Mesothelial cell of epicardium (in vitro differentiated cells): ENCODE results near the gene CALM1. TPM values are rescaled to one million over a fixed set of nuclear protein-coding genes. Genes with fewer than 3 reads are reported as not detected.
A peak's percentile ranks its signal among the peaks of the same experiment; 100 is the strongest.

Experiments used
- DNase-seq, 2 experiments: peaks; one replicate each; pipeline ENCODE4 v3.0.0; 2021; ENCODE audit warnings: low spot score in 2 of 2; ENCODE audit not compliant: unreplicated experiment in 2 of 2
- H3K27ac Mint-ChIP-seq: 2 replicates; pipeline ENCODE4 v1.8.0; 2021; ENCODE audit warnings: mixed read lengths
- H3K27me3 Mint-ChIP-seq: 2 replicates; pipeline ENCODE4 v1.8.0; 2021; ENCODE audit warnings: low read depth, mixed read lengths
- H3K36me3 Mint-ChIP-seq: 2 replicates; pipeline ENCODE4 v1.8.0; 2021; ENCODE audit warnings: mixed read lengths
- H3K4me1 Mint-ChIP-seq: 2 replicates; pipeline ENCODE4 v1.8.0; 2021; ENCODE audit warnings: mixed read lengths
- H3K4me3 Mint-ChIP-seq: 2 replicates; pipeline ENCODE4 v1.8.0; 2021; ENCODE audit warnings: mild to moderate bottlenecking, moderate library complexity, mixed read lengths
- H3K9me3 Mint-ChIP-seq: 2 replicates; pipeline ENCODE4 v1.8.0; 2021; ENCODE audit warnings: mixed read lengths
- total RNA-seq: library from RNA; stranded (reverse); gene quantifications from 3 replicates; pipeline ENCODE4 v1.2.1, GENCODE V29; 2021
- TF ChIP-seq, protein P1 (sequence below): fragments of 200-600 bp; sonication (generic); IDR thresholded peaks from one replicate; pipeline ENCODE4 v1.5.0; 2021; ENCODE audit warnings: antibody characterized with exemption; ENCODE audit not compliant: unreplicated experiment

The CALM1 gene
- total RNA-seq, 1 donor from 2014 or later, result 134 TPM

DNA sequence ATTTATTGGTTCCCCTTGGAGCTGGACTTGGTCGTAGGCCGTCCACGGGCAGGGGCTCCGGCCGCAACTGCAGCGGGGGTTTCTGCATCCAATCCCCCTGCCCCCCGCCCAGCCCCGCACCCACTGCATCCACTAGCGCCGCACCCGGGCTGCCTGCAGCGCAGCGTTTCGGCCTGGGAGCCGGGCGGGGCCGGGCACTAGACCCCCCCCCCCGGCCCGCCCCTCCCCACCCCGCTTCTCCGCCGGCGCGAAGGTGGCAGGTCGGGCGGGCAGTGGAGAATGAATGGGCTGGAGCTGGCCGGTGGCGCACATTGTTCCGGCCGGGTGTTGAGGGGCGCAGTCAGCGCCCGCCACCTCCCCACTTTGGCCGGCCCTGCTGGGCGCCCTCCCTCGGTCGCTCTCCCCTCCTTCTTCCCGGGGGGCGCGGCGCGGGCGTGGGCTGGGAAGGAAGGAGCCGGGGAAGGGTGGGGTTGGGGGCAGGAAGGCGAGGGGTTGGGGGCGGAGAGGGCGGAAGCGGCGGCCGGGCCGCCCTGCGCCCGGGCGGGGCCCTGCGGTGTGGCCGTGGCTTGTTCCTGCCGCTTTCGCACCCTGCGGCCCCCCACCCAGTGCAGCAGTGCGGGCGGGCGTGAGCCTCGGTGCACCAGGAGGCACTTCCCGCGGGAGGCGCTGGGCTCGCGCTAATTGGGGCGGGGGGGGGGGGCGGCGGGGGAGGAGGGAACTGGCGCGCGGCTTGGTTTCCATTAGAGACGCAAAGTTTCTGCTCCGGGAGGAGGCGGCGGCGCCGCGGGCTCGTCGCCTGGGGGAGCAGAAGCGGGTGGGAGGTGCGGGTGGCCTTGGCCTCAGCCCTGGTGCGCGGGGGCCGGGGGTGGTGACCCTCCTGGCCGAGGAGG, 841 bp downstream of the CALM1 start:
- H3K4me1 Mint-ChIP-seq, result peaks cover 21% of the 10 kb centered on the region
- peaks cover 23% of the 10 kb centered on the region for H3K36me3 Mint-ChIP-seq
- H3K27ac Mint-ChIP-seq, result peak overlapping the region; percentile 91
- DNase-seq, result peak; percentile 36 to 56
- no peaks in the 10 kb centered on the region for H3K27me3 Mint-ChIP-seq
- H3K9me3 Mint-ChIP-seq, result no peaks in the 10 kb centered on the region
- TF ChIP-seq, protein P1, sequence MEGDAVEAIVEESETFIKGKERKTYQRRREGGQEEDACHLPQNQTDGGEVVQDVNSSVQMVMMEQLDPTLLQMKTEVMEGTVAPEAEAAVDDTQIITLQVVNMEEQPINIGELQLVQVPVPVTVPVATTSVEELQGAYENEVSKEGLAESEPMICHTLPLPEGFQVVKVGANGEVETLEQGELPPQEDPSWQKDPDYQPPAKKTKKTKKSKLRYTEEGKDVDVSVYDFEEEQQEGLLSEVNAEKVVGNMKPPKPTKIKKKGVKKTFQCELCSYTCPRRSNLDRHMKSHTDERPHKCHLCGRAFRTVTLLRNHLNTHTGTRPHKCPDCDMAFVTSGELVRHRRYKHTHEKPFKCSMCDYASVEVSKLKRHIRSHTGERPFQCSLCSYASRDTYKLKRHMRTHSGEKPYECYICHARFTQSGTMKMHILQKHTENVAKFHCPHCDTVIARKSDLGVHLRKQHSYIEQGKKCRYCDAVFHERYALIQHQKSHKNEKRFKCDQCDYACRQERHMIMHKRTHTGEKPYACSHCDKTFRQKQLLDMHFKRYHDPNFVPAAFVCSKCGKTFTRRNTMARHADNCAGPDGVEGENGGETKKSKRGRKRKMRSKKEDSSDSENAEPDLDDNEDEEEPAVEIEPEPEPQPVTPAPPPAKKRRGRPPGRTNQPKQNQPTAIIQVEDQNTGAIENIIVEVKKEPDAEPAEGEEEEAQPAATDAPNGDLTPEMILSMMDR, result no peak
- peak overlapping the region; percentile 88 for H3K4me3 Mint-ChIP-seq

DNA sequence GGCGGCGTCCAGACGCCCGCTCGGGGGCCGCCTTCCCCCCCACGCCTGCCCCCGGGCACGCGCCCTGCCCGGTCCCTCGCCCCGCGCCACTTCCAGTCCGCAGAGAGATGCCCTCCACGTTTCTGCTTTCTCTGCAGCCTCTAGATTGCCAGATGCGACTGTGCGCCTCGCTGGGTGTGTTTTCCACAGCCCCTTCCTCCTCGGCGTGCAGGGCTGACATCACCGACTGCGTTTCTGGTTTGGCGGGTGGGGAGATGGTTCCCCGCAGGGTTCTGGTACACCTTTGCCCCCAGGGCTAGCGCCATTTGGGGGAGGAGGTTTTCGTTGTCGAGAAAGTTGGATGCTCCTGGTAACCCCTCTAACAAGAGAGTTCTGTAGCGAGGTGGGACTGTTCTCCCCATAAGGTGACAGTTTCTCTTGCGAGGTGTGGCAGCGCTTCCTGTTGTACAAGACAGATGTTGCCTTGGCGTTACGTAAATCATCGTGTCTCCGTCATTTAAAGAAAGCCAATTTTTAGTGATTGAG, 1.5 kb downstream of the CALM1 start:
- Mint-ChIP-seq H3K9me3 (no peaks in the 10 kb centered on the region), H3K4me1 (peaks cover 21% of the 10 kb centered on the region), H3K27ac (peak overlapping the region; percentile 72), H3K4me3 (peak overlapping the region; percentile 85), H3K36me3 (peaks cover 29% of the 10 kb centered on the region), H3K27me3 (no peaks in the 10 kb centered on the region)
- DNase-seq, result peak; percentile 33 to 60
- TF ChIP-seq, protein P1, result no peak

DNA sequence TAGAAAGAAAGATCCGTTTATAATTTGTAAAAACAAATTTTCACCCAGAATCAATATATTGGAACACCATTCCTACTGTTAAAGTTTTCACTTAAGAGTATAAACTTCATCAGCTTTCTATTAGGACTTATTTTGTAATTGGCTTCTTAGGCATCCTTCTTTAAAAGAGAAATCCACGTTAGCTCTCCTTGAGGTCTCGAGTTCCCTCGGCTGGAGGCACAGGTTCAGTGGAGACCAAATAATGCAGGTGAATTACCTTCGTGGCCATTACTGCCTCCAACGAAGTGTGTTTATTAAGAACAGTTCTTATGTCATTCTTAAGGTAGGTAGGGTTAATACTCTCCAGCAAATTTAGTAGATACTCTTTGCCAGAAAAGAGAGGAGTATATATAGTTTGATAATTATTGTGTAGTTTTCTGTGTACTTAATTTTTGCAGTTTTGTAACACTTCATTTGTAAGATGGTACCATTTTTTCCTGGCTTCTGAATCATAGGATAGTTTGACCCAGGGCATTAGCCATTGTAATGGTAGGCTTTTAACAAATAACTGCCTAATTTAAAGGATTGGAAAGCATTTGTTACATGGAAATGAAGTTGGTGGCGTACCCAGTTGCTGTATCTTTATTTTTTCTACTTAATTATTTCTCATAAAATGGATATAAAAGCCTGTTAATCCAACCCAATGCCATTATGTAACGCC, 2.2 kb downstream of the CALM1 start:
- TF ChIP-seq, protein P1, result no peak
- Mint-ChIP-seq H3K36me3 (peaks cover 35% of the 10 kb centered on the region), H3K27me3 (no peaks in the 10 kb centered on the region), H3K27ac (peak overlapping the region; percentile 72), H3K4me1 (peaks cover 21% of the 10 kb centered on the region), H3K4me3 (peak overlapping the region; percentile 85), H3K9me3 (no peaks in the 10 kb centered on the region)
- DNase-seq, result no peak

DNA sequence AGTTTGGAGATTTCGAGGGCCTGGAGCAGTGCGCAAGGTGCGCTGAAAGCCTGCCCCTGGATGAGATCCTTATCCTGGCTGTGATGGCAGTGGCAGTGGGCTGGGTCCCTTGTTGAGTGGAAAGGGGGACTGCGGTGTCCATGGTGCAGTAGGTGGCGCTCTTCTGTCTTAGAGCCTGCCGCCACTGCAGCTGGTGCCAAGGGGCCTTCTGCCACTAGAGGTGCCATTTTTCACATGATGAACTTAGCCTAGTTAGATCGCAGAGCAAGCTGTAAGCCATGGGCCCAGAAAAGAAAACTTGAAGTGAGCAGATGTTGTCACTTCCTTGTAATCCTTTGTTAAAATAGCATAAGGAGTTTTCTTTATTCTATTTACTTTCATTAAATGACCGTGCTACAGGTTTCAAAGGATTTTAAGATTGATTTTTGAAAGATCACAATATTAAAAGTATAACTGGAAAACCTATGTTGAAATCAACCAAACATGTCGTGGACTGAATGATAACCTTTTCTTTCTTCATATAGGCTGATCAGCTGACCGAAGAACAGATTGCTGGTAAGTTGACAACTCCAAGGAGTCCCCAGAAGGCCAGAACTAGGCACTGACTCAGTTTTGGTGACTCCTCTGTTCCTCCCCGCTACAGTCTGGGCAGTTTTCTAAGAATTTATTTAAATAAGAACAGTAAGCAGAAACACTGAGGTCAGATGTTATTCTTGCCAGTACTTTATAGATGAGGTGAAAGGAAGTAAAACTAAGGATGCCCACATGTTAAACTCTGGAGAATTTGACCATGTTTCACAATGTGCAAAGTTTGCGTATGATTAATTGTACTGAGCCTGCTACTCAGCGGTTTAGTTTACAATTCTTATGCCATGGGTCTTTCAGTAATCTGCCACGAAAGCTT, 3.0 kb downstream of the CALM1 start:
- Mint-ChIP-seq H3K36me3 (peaks cover 41% of the 10 kb centered on the region), H3K4me1 (peaks cover 21% of the 10 kb centered on the region), H3K27ac (no peak overlapping the region), H3K9me3 (no peaks in the 10 kb centered on the region), H3K4me3 (peak overlapping the region; percentile 85), H3K27me3 (no peaks in the 10 kb centered on the region)
- TF ChIP-seq, protein P1, result peak; percentile 81
- DNase-seq, result peak; percentile 63 to 81
